ACC112 (cell line): ENCODE measurements around the gene NR3C1.

Experiments
- H2AFZ ChIP-seq: fragments of 200-600 bp; sonication (generic); one replicate; pipeline ENCODE4 v1.6.0; 2017; ENCODE audit warnings: antibody characterized with exemption, low read length; ENCODE audit not compliant: unreplicated experiment
- H3K27ac ChIP-seq: fragments of 200-600 bp; sonication (generic); 2 replicates; pipeline ENCODE4 v1.5.1; 2014; ENCODE audit warnings: low read depth, mild to moderate bottlenecking, antibody characterized with exemption, low read length, moderate library complexity
- H3K27me3 ChIP-seq: fragments of 200-600 bp; sonication (generic); 2 replicates; pipeline ENCODE4 v1.6.1; 2014; ENCODE audit warnings: mild to moderate bottlenecking, antibody characterized with exemption, low read length, moderate library complexity, mixed read lengths; ENCODE audit not compliant: insufficient read depth
- H3K36me3 ChIP-seq: fragments of 200-600 bp; sonication (generic); 2 replicates; pipeline ENCODE4 v1.6.1; 2016; ENCODE audit warnings: mild to moderate bottlenecking, antibody characterized with exemption, low read length, moderate library complexity, mixed read lengths; ENCODE audit not compliant: insufficient read depth
- H3K4me1 ChIP-seq: fragments of 200-600 bp; sonication (generic); one replicate; pipeline ENCODE4 v1.6.1; 2016; ENCODE audit warnings: low read length, mixed read lengths; ENCODE audit not compliant: insufficient read depth, unreplicated experiment, control insufficient read depth
- H3K4me3 ChIP-seq: fragments of 200-600 bp; sonication (generic); 2 replicates; pipeline ENCODE4 v1.5.1; 2014; ENCODE audit warnings: mild to moderate bottlenecking, low read depth, low read length
- H3K79me2 ChIP-seq: fragments of 200-600 bp; sonication (generic); one replicate; pipeline ENCODE4 v1.6.0; 2016; ENCODE audit warnings: low read length; ENCODE audit not compliant: control insufficient read depth, unreplicated experiment, insufficient read depth

Gene NR3C1

GRCh38 chr5:143275512-143276363 lies 127.7 kb downstream of the NR3C1 start:
- H3K27me3 ChIP-seq, result no peaks in the 10 kb centered on the region
- H3K4me1 ChIP-seq, result no peaks in the 10 kb centered on the region
- no peak overlapping the region for H2AFZ ChIP-seq
- no peak overlapping the region for H3K4me3 ChIP-seq
- no peaks in the 10 kb centered on the region for H3K79me2 ChIP-seq
- peaks cover 12% of the 10 kb centered on the region; the same call in 1 of the 2 replicates for H3K36me3 ChIP-seq
- no peak overlapping the region for H3K27ac ChIP-seq

GRCh38 chr5:143274952-143275351 lies 128.5 kb downstream of the NR3C1 start:
- no peak overlapping the region for H2AFZ ChIP-seq
- no peak overlapping the region for H3K4me3 ChIP-seq
- H3K79me2 ChIP-seq, result no peaks in the 10 kb centered on the region
- no peaks in the 10 kb centered on the region for H3K27me3 ChIP-seq
- H3K36me3 ChIP-seq, result peaks cover 7% of the 10 kb centered on the region; the same call in 1 of the 2 replicates
- H3K4me1 ChIP-seq, result no peaks in the 10 kb centered on the region
- H3K27ac ChIP-seq, result no peak overlapping the region

GRCh38 chr5:143271431-143271830 lies 132.1 kb downstream of the NR3C1 start:
- no peaks in the 10 kb centered on the region for H3K4me1 ChIP-seq
- no peaks in the 10 kb centered on the region; the same call in 1 of the 2 replicates for H3K36me3 ChIP-seq
- H3K4me3 ChIP-seq, result no peak overlapping the region
- no peaks in the 10 kb centered on the region for H3K27me3 ChIP-seq
- no peak overlapping the region for H3K27ac ChIP-seq
- no peaks in the 10 kb centered on the region for H3K79me2 ChIP-seq
- H2AFZ ChIP-seq, result no peak overlapping the region

GRCh38 chr5:143268388-143268787 lies 135.1 kb downstream of the NR3C1 start:
- Histone ChIP-seq H3K36me3 (no peaks in the 10 kb centered on the region; the same call in 1 of the 2 replicates), H3K4me1 (peaks cover 3% of the 10 kb centered on the region), H3K27ac (no peak overlapping the region), H3K4me3 (no peak overlapping the region), H3K27me3 (no peaks in the 10 kb centered on the region), H3K79me2 (no peaks in the 10 kb centered on the region), H2AFZ (no peak overlapping the region)

GRCh38 chr5:143267186-143267585 lies 136.3 kb downstream of the NR3C1 start:
- Histone ChIP-seq H3K4me3 (no peak overlapping the region), H3K27ac (no peak overlapping the region), H3K79me2 (no peaks in the 10 kb centered on the region), H3K27me3 (no peaks in the 10 kb centered on the region), H3K36me3 (no peaks in the 10 kb centered on the region; the same call in 1 of the 2 replicates), H2AFZ (no peak overlapping the region), H3K4me1 (peaks cover 14% of the 10 kb centered on the region)

DNA sequence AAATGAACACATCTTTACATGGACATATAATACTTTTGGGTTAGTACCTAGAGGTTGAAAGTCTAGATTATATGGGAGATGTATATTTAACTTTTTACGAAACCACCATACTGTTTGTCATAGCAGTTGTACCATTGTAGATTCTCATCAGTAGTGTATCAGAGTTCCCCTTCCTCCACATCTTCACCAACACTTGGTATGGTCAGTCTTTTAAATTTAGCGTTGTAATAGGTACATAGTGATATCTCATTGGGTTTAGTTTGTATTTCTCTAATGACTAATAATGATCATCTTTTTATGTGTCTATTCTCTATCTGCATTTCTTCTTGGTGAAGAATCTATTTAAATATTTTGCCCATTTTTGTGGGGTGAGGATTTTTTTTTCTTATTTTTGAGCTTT lies 137.5 kb downstream of the NR3C1 start:
- Histone ChIP-seq H3K36me3 (no peaks in the 10 kb centered on the region; the same call in 1 of the 2 replicates), H3K27me3 (no peaks in the 10 kb centered on the region), H3K4me1 (peaks cover 23% of the 10 kb centered on the region), H3K79me2 (no peaks in the 10 kb centered on the region), H3K4me3 (no peak overlapping the region), H3K27ac (no peak overlapping the region), H2AFZ (no peak overlapping the region)

GRCh38 chr5:143263272-143263810 lies 140.1 kb downstream of the NR3C1 start:
- H3K27me3 ChIP-seq, result no peaks in the 10 kb centered on the region

DNA sequence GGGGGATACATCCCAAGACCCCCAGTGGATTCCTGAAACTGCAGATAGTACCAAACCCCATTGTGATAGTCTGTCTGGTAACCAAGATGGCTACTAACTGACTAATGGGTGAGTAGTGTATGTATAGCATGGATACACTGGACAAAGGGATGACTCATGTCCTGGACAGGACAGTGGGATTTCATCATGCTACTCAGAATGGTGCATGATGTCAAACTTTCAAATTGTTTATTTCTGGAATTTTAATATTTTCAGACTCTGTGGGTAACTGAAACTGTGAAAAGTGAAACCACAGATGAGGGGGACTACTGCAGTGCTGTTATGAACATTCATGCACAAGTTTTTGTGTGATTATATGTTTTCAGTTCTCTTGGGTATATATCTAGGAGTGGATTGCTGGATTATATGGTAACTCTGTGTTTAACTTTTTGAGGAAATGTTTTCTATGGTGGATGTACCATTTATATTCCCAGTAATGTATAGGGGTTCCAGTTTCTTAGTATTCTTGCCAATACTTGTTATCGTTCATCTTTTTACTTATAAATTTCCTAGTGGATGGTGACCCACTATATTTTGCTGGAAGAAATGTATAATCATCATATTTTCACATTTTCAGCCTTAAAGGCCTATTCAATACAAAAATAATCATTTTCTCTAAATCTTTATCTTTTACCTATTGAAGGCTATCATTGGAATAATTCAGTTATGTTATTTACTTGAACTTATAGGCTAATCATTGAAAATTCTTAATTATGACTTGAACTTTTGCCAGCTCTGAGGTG lies 140.9 kb downstream of the NR3C1 start:
- no peaks in the 10 kb centered on the region for H3K27me3 ChIP-seq
- peaks cover 23% of the 10 kb centered on the region for H3K4me1 ChIP-seq
- H3K36me3 ChIP-seq, result no peaks in the 10 kb centered on the region; the same call in 1 of the 2 replicates
- no peaks in the 10 kb centered on the region for H3K79me2 ChIP-seq
- H3K4me3 ChIP-seq, result no peak overlapping the region
- peak overlapping the region; percentile 94 for H3K27ac ChIP-seq
- no peak overlapping the region for H2AFZ ChIP-seq

More at GRCh38 chr5:143263272-143263810, 140.1 kb downstream of the NR3C1 start:
- peak overlapping the region; percentile 50 for H2AFZ ChIP-seq
- no peaks in the 10 kb centered on the region for H3K79me2 ChIP-seq
- no peaks in the 10 kb centered on the region; the same call in 1 of the 2 replicates for H3K36me3 ChIP-seq
- H3K4me3 ChIP-seq, result no peak overlapping the region
- H3K27ac ChIP-seq, result peak overlapping the region; percentile 94
- peaks cover 23% of the 10 kb centered on the region for H3K4me1 ChIP-seq

- Histone ChIP-seq H3K27me3 (no peaks in the 10 kb centered on the region), H3K79me2 (no peaks in the 10 kb centered on the region), H3K4me1 (peaks cover 23% of the 10 kb centered on the region), H2AFZ (peak overlapping the region; percentile 28), H3K27ac (peak overlapping the region; percentile 94), H3K36me3 (no peaks in the 10 kb centered on the region; the same call in 1 of the 2 replicates), H3K4me3 (no peak overlapping the region)
Measured at GRCh38 chr5:143261748-143262392, 141.6 kb downstream of the NR3C1 start.

GRCh38 chr5:143259254-143259605 lies 144.3 kb downstream of the NR3C1 start:
- H2AFZ ChIP-seq, result no peak overlapping the region
- H3K27me3 ChIP-seq, result no peaks in the 10 kb centered on the region
- no peaks in the 10 kb centered on the region for H3K36me3 ChIP-seq
- no peak overlapping the region for H3K4me3 ChIP-seq
- no peaks in the 10 kb centered on the region for H3K79me2 ChIP-seq
- peaks cover 23% of the 10 kb centered on the region for H3K4me1 ChIP-seq
- H3K27ac ChIP-seq, result no peak overlapping the region
